Parathyroid adenoma (tissue), 2 donors: ENCODE measurements around the gene SNCB.

Experiments
- H2AFZ ChIP-seq: fragments of 300-600 bp; sonication (generic); one replicate; pipeline ENCODE4 v1.7.0; 2017; ENCODE audit warnings: antibody characterized with exemption, mild to moderate bottlenecking
- H3K27ac ChIP-seq: fragments of 300-600 bp; sonication (generic); one replicate; pipeline ENCODE4 v1.7.0; 2017
- H3K27me3 ChIP-seq: fragments of 300-600 bp; sonication (generic); one replicate; pipeline ENCODE4 v1.7.0; 2017; ENCODE audit warnings: low read length; ENCODE audit not compliant: control insufficient read depth, insufficient read depth
- H3K36me3 ChIP-seq: fragments of 300-600 bp; sonication (generic); one replicate; pipeline ENCODE4 v1.7.0; 2017; ENCODE audit warnings: low read length; ENCODE audit not compliant: control insufficient read depth, insufficient read depth
- H3K4me1 ChIP-seq: fragments of 300-600 bp; sonication (generic); one replicate; pipeline ENCODE4 v1.7.0; 2017; ENCODE audit warnings: control low read depth
- H3K4me2 ChIP-seq: fragments of 300-600 bp; sonication (generic); one replicate; pipeline ENCODE4 v1.7.0; 2017; ENCODE audit warnings: low read length
- H3K4me3 ChIP-seq: fragments of 300-600 bp; sonication (generic); one replicate; pipeline ENCODE4 v1.7.0; 2017; ENCODE audit warnings: low read depth, low read length
- H3K79me2 ChIP-seq: fragments of 300-600 bp; sonication (generic); one replicate; pipeline ENCODE4 v1.7.0; 2017; ENCODE audit warnings: control low read depth
- H3K9ac ChIP-seq: fragments of 300-600 bp; sonication (generic); one replicate; pipeline ENCODE4 v1.7.0; 2017; ENCODE audit warnings: mild to moderate bottlenecking
- H3K9me3 ChIP-seq: fragments of 300-600 bp; sonication (generic); one replicate; pipeline ENCODE4 v1.7.0; 2017; ENCODE audit warnings: low read length; ENCODE audit not compliant: control insufficient read depth
- TF ChIP-seq, protein P1 (sequence below): fragments of 300-600 bp; sonication (generic); IDR thresholded peaks from one replicate; pipeline ENCODE4 v1.7.0; 2017; ENCODE audit warnings: antibody characterized with exemption, mild to moderate bottlenecking
- donor health status: primary hyperparathyroidism.

Gene SNCB

GRCh38 chr5:176589039-176589769 is 41.1 kb downstream of the SNCB start:
- Histone ChIP-seq H3K27me3 (no peaks in the 10 kb centered on the region), H2AFZ (no peak overlapping the region), H3K9ac (no peak overlapping the region), H3K4me1 (no peaks in the 10 kb centered on the region), H3K4me3 (no peak overlapping the region), H3K27ac (no peak overlapping the region), H3K4me2 (no peak overlapping the region), H3K9me3 (no peaks in the 10 kb centered on the region), H3K36me3 (no peaks in the 10 kb centered on the region), H3K79me2 (no peaks in the 10 kb centered on the region)
- TF ChIP-seq, protein P1, sequence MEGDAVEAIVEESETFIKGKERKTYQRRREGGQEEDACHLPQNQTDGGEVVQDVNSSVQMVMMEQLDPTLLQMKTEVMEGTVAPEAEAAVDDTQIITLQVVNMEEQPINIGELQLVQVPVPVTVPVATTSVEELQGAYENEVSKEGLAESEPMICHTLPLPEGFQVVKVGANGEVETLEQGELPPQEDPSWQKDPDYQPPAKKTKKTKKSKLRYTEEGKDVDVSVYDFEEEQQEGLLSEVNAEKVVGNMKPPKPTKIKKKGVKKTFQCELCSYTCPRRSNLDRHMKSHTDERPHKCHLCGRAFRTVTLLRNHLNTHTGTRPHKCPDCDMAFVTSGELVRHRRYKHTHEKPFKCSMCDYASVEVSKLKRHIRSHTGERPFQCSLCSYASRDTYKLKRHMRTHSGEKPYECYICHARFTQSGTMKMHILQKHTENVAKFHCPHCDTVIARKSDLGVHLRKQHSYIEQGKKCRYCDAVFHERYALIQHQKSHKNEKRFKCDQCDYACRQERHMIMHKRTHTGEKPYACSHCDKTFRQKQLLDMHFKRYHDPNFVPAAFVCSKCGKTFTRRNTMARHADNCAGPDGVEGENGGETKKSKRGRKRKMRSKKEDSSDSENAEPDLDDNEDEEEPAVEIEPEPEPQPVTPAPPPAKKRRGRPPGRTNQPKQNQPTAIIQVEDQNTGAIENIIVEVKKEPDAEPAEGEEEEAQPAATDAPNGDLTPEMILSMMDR, result no peak

- no peak overlapping the region for H2AFZ ChIP-seq
- no peaks in the 10 kb centered on the region for H3K4me1 ChIP-seq
- no peak overlapping the region for H3K27ac ChIP-seq
Observed at GRCh38 chr5:176588297-176588696, 42.0 kb downstream of the SNCB start.

DNA sequence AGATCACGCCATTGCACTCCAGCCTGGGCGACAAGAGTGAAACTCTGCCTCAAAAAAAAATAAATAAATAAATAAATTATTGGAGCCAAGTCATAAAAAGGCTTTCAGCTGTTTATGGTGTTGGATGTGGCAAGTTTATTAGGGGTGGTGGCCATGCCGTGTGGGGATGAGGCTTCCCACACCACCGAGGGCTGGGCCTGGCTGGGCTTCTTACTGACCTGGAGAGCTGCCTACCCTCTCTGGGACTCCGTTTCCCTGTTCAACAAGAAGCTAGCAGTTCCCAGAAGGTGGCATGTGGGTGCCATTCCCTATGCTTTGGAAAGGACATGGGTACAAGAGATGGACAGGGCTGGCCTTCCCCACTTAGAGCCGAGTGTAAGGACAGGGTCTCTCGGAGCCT is 42.9 kb downstream of the SNCB start:
- no peaks in the 10 kb centered on the region for H3K27me3 ChIP-seq
- H3K4me1 ChIP-seq, result no peaks in the 10 kb centered on the region
- no peaks in the 10 kb centered on the region for H3K9me3 ChIP-seq
- H3K9ac ChIP-seq, result no peak overlapping the region
- H3K4me2 ChIP-seq, result no peak overlapping the region
- TF ChIP-seq, protein P1, result no peak
- no peak overlapping the region for H3K4me3 ChIP-seq
- H3K27ac ChIP-seq, result no peak overlapping the region
- no peaks in the 10 kb centered on the region for H3K79me2 ChIP-seq
- no peaks in the 10 kb centered on the region for H3K36me3 ChIP-seq
- no peak overlapping the region for H2AFZ ChIP-seq

More at GRCh38 chr5:176588297-176588696, 42.0 kb downstream of the SNCB start:
- H3K79me2 ChIP-seq, result no peaks in the 10 kb centered on the region
- no peak overlapping the region for H3K9ac ChIP-seq
- TF ChIP-seq, protein P1, result no peak
- H3K9me3 ChIP-seq, result no peaks in the 10 kb centered on the region
- no peak overlapping the region for H3K4me3 ChIP-seq
- no peaks in the 10 kb centered on the region for H3K27me3 ChIP-seq
- H3K4me2 ChIP-seq, result no peak overlapping the region
- no peaks in the 10 kb centered on the region for H3K36me3 ChIP-seq

- no peaks in the 10 kb centered on the region for H3K27me3 ChIP-seq
- no peak overlapping the region for H3K4me3 ChIP-seq
- no peak overlapping the region for H3K27ac ChIP-seq
- no peaks in the 10 kb centered on the region for H3K36me3 ChIP-seq
- no peak overlapping the region for H2AFZ ChIP-seq
- no peaks in the 10 kb centered on the region for H3K4me1 ChIP-seq
- H3K79me2 ChIP-seq, result no peaks in the 10 kb centered on the region
- TF ChIP-seq, protein P1, result no peak
- no peak overlapping the region for H3K4me2 ChIP-seq
- H3K9ac ChIP-seq, result no peak overlapping the region
- H3K9me3 ChIP-seq, result no peaks in the 10 kb centered on the region
Observed at GRCh38 chr5:176583076-176583475, 47.3 kb downstream of the SNCB start.

DNA sequence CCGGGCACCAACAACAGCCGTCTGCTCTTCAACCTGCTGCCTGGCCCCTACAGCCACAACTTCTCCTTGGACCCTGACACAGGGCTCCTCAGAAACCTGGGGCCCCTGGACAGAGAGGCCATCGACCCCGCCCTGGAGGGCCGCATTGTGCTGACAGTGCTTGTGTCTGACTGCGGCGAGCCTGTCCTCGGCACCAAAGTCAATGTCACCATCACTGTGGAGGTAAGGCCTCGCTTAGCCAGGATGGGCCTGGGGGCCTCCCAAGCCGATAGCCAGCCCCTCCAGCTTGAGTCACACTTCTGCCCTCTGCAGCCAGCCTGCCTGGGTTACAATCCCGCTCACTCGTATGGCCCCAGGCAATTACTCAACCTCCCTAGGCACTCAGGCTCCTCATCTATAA is 49.0 kb downstream of the SNCB start:
- no peaks in the 10 kb centered on the region for H3K36me3 ChIP-seq
- no peaks in the 10 kb centered on the region for H3K4me1 ChIP-seq
- no peak overlapping the region for H3K9ac ChIP-seq
- TF ChIP-seq, protein P1, result no peak
- H3K4me3 ChIP-seq, result no peak overlapping the region
- H3K27me3 ChIP-seq, result no peaks in the 10 kb centered on the region
- H3K79me2 ChIP-seq, result no peaks in the 10 kb centered on the region
- no peaks in the 10 kb centered on the region for H3K9me3 ChIP-seq
- no peak overlapping the region for H3K27ac ChIP-seq
- no peak overlapping the region for H3K4me2 ChIP-seq
- no peak overlapping the region for H2AFZ ChIP-seq
